GM21423 (cell line): Measurements from ENCODE around the gene UVRAG.

ENCODE experiments used
- ATAC-seq: cut with Tn5 transposase; IDR thresholded peaks from one replicate; pipeline ENCODE4 v1.9.1; 2021; ENCODE audit warnings: mild to moderate bottlenecking, moderate library complexity; ENCODE audit not compliant: unreplicated experiment

Gene UVRAG

DNA sequence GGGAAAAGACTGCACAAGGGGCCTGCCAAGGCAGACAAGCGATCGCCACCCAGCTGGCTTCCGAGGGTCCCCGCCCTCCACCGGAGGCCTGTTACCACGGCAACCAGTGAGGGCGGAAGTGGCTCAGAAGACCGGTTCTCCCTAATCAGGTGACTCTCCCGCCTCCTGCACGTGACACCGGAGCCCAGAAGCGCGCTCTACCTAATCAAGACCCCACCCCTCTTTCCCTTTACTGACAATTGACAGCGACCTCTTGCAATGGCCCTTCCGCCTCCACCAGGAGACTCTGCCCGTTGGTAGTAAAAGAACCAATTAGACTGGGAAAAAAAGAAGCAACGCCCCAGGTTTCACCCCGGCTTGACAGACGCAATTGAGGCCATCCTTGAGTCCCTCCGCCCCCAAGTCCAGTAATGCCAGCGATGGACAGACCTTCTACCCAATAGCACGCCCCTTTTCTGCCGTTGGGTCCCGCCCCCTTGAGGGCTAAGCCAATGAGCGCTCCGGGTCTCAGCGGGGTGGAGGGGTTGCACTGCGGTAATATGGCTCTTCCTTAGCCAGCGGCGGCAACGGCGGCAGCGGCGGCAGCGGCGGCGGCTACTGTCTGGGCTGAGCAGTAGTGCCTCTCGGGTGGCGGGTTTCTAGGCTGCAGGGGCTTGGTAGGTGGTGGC lies at the start of gene UVRAG:
Gene UVRAG (plus strand): TSS at position 534 of the 668 bp plus-strand sequence. CDS start 198 bp downstream, outside the sequence.
- ATAC-seq: peak; percentile 80

DNA sequence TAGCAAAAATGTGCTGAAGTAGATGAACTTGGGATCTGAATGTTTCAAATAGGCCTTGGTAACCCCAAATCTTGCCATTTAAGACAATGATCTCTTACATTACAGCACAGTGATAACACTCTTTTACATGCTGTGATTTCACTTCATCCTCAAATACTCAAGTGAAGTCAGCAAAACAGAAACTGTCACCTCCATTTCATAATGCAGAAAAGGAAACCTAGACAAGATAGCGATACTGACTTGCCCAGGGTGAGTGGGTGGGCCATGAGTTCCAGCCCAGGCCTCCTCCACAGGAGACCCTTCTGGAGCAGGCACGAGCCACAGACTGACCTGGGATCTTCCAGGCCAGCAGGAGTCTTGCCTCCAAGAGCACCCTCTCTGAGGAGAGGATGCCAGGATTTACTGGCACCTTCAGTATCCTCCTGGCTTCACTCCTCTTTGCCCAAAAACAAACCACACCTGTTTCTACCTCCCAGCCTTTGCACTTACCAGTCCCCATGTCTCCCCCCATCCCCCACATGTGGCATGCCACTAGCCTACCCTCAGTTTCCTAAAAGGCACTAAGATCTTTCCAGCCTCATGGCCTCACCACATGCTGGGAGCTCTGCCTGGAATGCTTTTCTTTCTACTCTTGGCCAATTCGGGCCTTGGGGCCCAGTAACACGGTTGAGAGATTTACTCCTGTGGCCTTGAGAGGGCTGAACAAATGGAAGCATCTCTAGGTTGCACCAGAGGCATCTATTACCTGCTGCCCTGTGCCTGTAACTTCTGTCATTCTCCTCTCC lies 48.4 kb upstream of the UVRAG start:
- ATAC-seq: no peak

DNA sequence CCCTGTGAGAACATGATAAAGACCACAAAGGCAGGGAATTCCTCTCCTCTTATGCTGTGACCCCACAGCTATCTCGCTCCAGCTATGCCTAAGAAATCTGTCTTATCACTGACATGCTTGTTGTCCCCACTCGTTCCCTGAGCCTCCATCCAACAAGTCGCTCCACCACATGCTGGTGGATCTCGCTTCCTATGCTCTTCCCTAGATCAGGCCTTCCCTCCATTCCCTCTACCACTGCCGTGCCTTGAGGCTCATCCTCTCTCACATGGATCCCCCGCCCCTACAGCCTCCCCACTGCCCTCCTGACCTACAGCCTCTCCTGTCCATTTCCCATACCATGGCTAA lies 47.8 kb upstream of the UVRAG start:
- ATAC-seq: no peak

DNA sequence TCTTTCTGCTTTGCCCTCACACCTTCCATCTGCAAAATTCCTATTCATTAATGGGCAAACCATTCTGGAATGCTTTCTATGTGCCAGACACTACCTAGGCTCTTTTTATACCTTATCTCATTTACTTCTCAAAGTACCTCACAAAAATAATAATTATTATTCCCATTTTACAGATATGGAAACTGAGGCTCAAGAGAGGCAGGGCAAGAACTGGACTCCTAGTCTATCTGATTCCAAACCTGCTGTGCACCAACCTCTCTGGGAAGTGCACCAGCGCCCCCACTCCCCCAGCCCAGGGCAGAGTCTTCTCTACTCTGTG lies 47.3 kb upstream of the UVRAG start:
- no peak for ATAC-seq

DNA sequence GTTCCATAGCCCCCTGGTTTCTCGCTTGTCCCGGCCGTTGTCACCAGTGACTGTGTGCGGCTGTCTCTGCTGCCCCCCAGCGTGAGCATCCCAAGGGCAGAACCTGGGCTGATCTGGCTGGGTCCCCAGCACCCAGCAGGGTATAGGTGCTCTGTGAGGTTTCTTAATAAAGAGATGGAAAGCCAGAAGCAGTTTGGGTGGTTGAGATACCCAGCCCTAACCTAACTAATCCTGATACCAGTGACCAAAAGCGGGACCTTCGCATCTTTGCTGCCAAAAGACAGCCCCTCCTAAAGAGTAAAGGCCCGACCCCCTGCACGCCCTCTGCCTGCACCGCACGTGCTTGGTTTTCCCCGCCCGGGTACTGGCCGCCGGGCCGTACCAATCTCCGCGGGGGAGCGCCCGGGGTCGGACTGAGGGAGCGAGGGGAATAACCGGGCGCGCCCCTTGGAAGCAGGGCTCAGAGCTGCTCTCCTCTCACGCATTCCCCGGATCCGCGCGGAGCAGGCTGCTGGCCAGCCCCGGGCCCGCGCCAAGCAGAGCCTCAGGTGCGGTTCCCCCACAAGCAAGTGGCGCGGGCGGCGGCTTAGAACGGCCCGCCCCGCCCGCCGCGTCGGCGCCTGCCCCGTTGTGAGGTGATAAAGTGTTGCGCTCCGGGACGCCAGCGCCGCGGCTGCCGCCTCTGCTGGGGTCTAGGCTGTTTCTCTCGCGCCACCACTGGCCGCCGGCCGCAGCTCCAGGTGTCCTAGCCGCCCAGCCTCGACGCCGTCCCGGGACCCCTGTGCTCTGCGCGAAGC lies 46.7 kb upstream of the UVRAG start, which contains the start of gene DGAT2:
Gene DGAT2 (plus strand): TSS at position 667 of the 797 bp plus-strand sequence. CDS start 214 bp downstream, outside the sequence.
- peak; percentile 65 for ATAC-seq

DNA sequence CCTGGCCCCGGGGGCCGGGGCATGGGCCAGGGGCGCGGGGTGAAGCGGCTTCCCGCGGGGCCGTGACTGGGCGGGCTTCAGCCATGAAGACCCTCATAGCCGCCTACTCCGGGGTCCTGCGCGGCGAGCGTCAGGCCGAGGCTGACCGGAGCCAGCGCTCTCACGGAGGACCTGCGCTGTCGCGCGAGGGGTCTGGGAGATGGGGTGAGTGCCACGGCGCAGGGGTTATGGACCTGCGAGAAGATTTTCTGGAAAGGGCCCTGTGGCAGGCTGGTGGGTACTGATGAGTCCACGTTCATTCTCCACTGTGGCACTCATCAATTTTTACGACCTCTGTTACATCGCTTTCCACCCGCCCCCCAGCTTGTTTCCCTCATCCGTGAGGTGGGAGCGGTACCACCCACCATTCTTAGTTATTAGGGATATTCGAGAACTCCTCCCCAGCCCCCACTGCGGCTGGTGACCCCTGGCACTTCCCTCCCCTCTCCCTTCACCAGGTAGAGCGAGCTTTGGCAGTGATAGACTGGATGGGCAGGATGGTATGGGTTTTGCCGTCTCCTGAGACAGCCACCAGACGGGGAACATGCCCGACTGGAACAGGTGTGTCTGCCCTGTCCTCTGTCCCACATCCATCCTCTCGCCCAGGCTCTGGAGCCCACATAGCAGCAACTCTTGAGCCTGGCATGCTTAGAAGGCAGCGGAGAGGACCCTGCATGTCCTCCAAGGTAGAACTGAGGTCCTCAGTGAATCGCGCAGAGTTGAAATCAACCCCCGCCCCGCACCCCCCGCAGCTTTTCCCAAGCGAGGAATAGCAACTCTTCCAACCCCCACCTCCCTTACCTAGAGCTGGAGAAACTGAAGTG lies 45.9 kb upstream of the UVRAG start:
- no peak for ATAC-seq

DNA sequence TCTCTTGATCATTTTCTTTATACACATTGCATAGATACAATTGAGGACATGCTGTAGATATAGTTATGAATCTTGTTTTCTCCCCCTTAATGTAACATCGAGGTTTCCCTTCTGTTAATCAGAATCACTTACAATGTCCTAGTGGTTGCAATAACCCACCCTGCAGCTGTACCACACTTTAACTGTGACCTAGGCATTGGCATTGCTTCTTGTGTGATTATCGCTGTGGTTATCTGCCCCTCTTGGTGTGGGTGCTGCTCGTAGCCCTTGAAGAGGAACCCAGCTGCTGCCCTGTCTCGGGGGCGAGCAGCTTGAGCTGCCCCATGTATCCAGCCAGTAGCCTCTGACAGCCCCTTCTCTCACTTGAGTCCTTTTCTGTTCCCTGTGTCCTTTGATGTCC lies 44.9 kb upstream of the UVRAG start:
- ATAC-seq: no peak

DNA sequence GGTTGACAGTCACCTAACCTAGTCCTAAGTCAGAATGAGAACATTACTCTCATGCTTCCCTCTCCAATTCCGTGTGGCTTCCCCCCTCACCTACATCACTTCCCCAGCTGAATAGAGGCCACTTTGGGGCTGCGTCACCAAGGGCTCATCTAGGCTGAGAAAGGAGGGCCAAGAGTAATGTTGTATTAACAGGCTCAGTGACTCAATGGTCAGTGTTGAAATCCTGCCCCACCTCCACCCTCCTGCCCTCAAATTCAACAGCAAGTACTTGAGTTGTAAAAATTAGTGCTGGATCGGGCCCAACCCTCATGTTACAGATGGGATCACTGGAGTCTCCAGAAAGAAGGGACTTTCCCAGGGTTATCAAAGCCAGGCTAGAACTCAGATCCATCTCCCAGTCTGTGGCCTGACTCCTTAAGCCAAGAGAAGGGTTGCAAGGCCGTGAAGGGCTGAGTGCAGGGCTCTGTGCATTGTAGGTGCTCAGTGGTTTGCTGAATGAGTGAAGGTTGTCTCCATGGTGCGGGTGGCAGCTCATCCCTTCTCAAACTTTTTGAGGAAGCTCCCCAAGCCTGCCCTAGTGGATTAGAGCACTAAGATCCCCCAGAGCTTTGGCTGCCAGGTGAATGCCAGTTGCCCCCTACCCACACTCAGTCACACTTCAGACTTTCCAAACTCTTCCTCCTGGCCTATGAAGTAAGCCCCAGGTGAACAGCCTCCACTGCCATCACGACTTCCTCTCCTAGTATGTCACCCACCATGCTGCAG lies 43.2 kb upstream of the UVRAG start:
- no peak for ATAC-seq

DNA sequence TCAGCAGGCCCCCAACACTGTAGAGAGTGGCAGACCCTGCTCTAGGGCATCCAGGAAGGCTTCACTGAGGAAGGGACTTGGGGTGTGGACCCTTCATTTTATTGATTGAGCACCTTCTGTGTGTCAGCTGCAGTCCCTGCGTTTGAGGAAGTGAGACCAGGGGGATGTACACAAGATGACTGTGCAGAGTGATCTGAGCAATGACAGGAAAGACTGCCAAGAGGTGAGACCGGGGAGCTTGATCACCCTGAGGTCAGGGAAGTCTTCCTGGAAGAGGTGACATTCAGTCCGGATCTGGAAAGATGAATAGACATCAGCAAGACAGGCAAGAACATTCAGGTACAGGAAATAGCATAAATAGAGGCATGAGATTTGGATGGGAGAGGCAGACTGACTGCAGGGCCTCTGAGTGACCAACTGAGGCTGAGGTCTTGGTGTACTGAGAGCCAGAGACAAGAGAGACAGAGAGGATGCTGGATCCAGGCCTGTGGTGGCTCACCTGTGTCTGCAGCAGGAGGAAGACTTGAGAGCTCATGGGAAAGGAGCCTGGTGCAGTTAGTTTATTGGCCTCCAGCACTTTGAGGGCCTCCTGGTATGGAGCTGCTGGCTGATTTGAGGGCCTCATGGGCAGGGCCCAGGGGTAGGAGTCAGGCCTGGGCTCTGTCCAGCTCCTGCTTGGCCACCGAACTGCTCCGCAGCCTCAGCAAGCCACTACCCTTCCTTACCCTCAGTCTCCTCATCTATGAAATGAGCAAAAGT lies 41.2 kb upstream of the UVRAG start:
- ATAC-seq: peak; percentile 82

DNA sequence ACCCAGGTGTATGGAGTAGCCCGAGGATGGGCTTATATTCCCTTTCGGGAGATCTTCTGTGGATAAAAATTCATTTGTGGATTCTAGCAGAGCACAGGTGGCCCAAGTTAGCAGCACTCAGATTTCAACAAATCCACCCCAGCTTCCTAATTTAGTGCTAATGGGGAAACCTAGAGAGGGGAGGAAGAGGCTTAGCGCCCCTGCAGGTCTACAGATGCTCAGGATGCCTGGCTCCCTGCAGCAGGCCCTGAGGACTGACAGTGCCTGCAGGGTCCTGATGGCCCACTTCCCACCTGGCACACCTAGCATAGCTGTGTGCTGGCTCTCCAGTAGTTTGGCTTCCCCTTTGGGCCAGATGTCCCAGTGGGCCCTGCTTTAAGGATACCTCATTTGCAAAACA lies 40.0 kb upstream of the UVRAG start:
- no peak for ATAC-seq

DNA sequence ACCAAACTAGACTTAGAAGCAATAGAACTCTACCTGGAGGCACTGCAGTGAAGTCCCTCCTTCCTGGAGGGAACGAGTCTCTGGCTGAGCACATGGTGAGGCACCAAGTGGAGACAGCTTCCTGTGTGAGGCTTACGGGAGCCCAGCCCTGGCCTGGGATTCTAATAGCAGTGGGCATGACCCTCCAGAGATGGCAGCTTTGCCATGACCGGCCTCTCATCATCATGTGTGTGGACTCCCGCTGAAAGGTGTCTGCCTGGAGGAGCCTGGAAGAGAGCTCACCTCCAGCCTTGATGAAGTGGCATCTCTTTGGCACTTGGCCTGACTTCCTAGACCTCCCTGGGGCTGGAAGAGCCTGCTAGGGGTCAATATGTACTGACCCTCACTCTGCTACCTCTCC lies 38.5 kb upstream of the UVRAG start:
- ATAC-seq: no peak

DNA sequence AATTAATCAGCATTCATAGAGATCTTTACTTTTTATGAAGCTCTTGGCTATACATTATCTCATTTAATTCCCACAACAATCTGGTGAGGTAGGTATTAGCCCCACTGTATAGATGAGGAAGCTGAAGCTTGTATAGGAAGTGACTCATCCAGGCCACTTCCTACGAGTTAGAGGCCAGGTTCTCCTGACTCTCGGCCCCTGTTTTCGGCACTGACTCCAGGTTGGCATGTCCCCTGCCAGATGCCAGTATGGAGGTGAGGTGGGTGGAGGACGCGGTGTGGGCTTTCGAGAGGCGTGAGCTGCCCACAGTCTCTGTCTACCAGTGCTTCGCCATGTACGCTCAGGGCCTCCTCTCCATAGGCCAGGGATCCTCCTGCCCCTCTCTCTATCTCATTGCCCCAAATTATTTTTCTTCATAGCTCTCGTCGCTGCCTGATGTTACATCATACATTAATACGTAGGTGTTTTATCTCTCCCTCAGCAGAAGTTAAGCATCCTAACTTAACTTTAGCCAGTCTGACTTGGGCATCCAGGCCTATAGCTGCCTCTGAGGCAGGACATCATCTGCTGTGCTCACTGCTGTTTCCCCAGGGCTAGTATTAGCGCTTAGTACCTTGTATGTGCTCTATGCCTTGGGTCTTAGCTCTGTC lies 37.4 kb upstream of the UVRAG start:
- no peak for ATAC-seq

DNA sequence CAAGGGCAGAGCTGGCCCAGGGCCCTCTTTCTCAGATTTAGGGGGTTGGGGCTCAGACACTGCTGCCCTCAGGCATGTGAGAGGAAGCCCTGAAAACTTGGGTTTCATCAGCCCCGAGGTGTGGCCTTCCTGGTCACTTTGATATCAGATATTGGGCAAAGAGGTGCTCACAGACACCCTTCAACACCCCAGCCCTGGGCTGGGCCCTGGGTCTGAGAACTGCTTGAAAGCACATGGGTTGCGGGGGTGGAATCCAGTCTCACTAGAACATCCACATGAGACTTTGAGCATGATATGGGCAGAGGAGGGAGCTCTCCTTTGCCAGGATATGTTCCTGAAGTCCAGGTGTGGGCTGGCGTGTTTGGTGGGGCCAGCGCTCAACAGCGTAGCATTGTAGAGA lies 36.0 kb upstream of the UVRAG start:
- ATAC-seq: no peak

DNA sequence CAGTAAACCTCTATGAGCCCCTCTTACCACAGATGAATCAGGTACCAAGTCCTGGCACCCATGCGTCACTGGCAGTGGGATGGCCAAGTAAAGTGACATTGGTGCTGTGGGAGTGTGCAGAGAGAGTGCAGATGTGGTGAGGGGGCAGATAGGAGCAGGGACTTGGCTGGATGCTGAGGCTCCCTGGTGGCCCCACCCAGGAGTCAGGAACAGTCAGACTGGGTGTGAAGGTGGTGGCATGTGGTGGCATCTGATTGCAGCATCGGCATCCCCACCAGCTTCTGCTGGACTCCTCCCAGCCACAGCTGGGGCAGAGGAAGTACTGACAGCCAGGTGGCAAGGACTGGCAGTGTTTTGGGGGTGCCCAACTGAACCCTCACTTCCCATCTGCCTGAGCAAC lies 35.0 kb upstream of the UVRAG start:
- ATAC-seq: no peak

DNA sequence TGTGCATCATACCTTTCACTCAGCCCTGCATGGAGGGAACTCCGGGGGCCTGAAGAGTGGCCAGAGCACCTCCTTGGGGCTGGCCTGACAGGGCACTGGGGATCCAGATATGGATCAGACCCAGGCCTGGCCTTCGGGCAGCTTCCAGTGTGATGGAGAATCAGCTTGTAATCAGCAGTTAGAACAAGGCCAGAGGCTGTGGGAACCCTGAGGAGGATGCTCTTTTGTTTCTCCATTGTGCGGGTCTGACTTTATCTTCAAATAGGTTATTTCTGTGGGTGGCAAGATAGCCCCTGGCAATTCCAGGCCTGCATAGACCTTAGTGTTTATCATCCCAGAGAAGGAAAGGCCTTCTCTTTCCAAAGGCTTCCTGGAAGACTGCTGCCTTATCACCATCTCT lies 34.1 kb upstream of the UVRAG start:
- ATAC-seq: no peak

DNA sequence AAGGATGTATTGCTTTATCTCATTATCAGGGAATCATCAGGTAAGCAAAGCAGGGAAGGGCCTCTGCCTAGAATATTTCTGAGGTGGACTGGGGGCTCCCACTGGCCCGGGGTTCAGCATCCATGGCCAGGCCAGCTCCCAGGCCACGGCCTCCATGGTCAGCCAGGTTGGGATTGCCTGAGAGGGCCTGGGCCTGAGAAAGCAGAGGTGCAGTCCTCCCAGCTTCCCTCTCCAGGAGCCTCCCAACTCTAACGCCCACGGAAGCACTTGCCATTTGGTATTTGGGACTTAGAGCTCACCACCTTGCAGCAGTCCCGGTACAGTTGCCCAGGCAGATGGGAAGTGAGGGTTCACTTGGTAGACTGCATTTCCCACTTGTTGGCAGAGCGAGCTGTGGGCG lies 33.7 kb upstream of the UVRAG start:
- no peak for ATAC-seq

DNA sequence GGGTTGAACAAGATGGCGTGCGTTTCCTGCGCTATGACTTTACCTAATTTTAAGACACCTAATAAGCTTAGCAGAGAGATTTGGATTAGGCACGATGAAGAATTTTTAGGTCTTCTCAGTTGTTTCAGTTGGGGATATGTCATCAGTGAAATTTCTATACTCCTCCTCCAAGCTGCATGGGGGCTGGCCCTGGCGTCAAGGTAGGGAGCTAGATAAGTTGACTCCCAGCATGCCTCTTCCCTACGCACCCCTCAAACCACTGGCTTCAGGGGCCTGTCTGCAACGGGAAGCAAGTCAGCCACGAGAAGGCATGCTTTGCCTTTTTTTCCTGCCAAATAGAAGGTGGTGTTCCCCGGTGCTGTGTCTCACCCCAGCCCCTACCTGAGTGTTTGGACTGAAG lies 33.2 kb upstream of the UVRAG start:
- no peak for ATAC-seq

DNA sequence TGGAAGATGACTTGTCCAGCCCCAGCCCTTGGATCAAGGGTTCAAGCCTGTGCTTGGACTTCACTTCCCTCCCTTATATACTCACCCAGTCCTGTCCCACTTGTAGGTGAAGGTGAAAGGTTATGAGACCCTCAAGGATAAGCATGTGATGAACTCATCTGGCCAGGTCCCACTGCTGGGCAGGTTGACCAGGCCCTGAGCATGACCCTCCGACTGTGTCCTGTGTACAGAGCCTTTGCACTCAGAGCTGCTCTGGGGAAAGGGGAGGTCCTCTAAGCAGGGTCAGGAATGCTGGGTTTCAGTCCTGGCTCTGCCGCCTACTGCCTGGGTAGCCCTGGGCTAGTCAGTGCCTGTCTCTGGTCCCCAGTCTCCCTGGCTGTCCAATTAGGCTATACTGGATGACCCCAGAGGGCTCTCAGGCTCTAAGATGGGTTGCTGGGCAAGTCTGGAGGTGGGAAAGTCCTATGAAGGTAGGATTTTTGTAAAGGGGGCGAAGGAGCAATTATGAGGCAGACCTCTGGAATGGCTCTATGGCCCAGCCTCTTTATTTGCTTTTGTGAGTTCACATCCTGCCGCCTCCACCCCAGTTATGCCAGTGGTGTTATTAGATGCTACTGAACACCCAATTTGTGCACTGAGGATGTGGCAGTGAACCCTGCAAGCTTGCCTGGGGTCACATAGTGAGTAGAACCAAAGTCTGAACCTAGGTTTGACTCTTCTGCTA lies 32.3 kb upstream of the UVRAG start:
- ATAC-seq: no peak
